ENCODE data around the gene COPG1. TPM values are rescaled to one million over a fixed set of nuclear protein-coding genes. Genes with fewer than 3 reads are reported as not detected.

COPG1 gene
- total and polyA plus RNA-seq, 10 donors, result 47.8 to 134 (median 105) TPM

DNA sequence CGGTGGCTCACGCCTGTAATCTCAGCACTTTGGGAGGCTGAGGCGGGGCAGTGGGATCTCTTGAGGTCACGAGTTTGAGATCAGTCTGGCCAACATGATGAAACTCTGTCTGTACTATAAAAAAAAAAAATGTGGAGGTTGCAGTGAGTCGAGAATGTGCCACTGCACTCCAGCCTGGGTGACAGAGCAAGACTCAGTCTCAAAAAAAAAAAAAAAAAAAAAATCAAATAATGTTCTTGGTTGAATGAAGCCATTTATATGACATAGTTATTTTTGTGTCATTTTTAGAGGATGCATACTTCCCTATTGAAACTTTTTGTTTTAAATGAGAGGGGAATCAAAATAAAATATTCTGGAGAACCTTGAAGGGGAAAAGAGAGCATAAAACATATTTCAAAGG is 32.3 kb downstream of the COPG1 start:
- Histone ChIP-seq H3K9me3 (no peaks in the 10 kb centered on the region), H3K27ac (peak overlapping the region in 4 of 8 donors; percentile 2 to 65 (median 32)), H3K4me1 (peaks cover 43 to 78% (median 62%) of the 10 kb centered on the region in 6 donors), H3K27me3 (replicated peaks in 1 of 7) (no peaks in the 10 kb centered on the region), H3K36me3 (peaks cover 0 to 28% (median 5%) of the 10 kb centered on the region in 6 donors), H3K4me3 (no peak overlapping the region)
- no peak for DNase-seq
- no peak for TF ChIP-seq POLR2A (IDR thresholded peaks at IDR 0.05)
- no peak for TF ChIP-seq CTCF (IDR thresholded peaks at IDR 0.05 in 8 of 11, conservative IDR thresholded peaks at IDR 0.05 in 3 of 11)
- TF ChIP-seq POLR2AphosphoS5 (IDR thresholded peaks at IDR 0.05), result no peak
- intact Hi-C loops (cut with DNase I; ENCODE audit: low total_unique reads), result no loop called here
- WGBS, 5 donors, result 63 to 83% (median 73%) methylated on average over 5 of the region's 5 CpGs

DNA sequence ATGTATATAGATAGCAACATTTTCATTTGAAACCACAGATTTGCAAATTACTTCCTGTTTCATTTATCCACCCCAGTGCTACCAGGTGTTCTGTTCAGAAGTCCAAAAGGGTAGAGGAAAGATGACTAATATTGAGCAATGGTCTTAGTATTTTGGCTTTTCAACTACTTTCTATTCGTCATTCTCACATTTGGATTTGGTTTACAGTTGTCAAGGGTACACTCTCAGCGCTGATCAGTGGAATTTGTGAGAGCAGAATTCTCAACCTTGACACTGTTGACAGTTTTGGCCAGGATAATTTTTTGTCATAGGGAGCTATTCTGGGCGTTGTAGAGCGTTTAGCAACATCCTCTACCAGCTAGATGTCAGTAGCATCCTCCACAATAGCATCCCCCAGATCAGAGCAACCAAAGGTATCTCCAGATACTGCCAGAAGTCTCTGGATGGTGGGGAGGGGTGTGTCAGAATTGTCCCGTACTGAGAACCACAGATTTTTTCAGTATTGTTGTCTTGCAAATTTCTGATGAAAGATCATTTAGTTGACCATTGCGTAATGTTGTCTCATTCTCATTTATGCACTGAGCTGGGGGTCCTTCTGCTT is 33.4 kb downstream of the COPG1 start:
- Histone ChIP-seq H3K36me3 (peaks cover 0 to 27% (median under 1%) of the 10 kb centered on the region in 6 donors), H3K4me1 (peaks cover 36 to 67% (median 51%) of the 10 kb centered on the region in 6 donors), H3K4me3 (peak overlapping the region in 1 of 8 donors; percentile 39), H3K9me3 (no peaks in the 10 kb centered on the region), H3K27ac (peak overlapping the region in 6 of 8 donors; percentile 2 to 65 (median 30)), H3K27me3 (replicated peaks in 1 of 7) (no peaks in the 10 kb centered on the region)
- TF ChIP-seq POLR2AphosphoS5 (IDR thresholded peaks at IDR 0.05) (peak in 1 of 3 donors; percentile 6), POLR2A (IDR thresholded peaks at IDR 0.05) (no peak)
- intact Hi-C loops (cut with DNase I; ENCODE audit: low total_unique reads), result no loop called here
- 26 to 48% (median 43%) methylated on average over 6 of the region's 6 CpGs for WGBS, 5 donors
- no peak for DNase-seq

DNA sequence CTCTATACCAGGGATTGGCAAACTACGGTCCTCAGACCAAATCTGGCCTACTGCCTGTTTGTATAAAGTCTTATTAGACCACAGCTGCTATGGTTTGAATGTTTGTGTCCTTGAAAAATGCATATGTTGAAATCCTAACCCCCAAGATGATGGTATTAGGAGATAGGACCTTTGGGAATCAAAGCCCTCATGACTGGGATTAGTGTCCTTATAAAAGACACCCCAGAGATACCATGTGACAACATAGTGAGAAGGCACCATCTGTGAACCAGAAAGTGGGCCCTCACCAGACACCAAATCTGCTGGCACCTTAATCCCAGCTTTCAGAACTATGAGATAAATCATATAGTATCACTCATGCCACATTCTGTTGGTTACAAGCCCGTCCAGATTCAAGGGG is 36.7 kb downstream of the COPG1 start:
- Histone ChIP-seq H3K36me3 (peaks cover 0 to 59% (median 26%) of the 10 kb centered on the region in 6 donors), H3K4me1 (peaks cover 19 to 40% (median 27%) of the 10 kb centered on the region in 6 donors), H3K27ac (no peak overlapping the region), H3K4me3 (no peak overlapping the region), H3K9me3 (no peaks in the 10 kb centered on the region), H3K27me3 (replicated peaks in 1 of 7) (no peaks in the 10 kb centered on the region)
- 86 to 98% (median 91%) methylated on average over 2 of the region's 2 CpGs for WGBS, 5 donors
- DNase-seq, result no peak
- TF ChIP-seq CTCF (IDR thresholded peaks at IDR 0.05 in 8 of 11, conservative IDR thresholded peaks at IDR 0.05 in 3 of 11) (no peak), POLR2AphosphoS5 (IDR thresholded peaks at IDR 0.05) (no peak), POLR2A (IDR thresholded peaks at IDR 0.05) (no peak)
- intact Hi-C loops (cut with DNase I; ENCODE audit: low total_unique reads), result no loop called here

- 92 to 99% (median 96%) methylated on average over 3 of the region's 3 CpGs for WGBS, 5 donors
- H3K27ac ChIP-seq, result no peak overlapping the region
- no peaks in the 10 kb centered on the region for H3K9me3 ChIP-seq
- TF ChIP-seq POLR2AphosphoS5 (IDR thresholded peaks at IDR 0.05) (no peak), CTCF (IDR thresholded peaks at IDR 0.05 in 8 of 11, conservative IDR thresholded peaks at IDR 0.05 in 3 of 11) (no peak), POLR2A (IDR thresholded peaks at IDR 0.05) (no peak)
- H3K27me3 ChIP-seq (replicated peaks in 1 of 7), result no peaks in the 10 kb centered on the region
- H3K4me1 ChIP-seq, result peaks cover 0 to 16% (median 4%) of the 10 kb centered on the region in 6 donors
- peaks cover 0 to 82% (median 36%) of the 10 kb centered on the region in 6 donors for H3K36me3 ChIP-seq
- intact Hi-C loops (cut with DNase I; ENCODE audit: low total_unique reads), result no loop called here
- no peak overlapping the region for H3K4me3 ChIP-seq
- DNase-seq, result no peak
Observed at GRCh38 chr3:129288446-129288845, 39.0 kb downstream of the COPG1 start.
